MM.1S (cell line): Measurements from ENCODE around the gene HAGHL.

Experiments
- CTCF ChIP-seq: fragments of 300-600 bp; sonication (generic); IDR thresholded peaks from 2 replicates; pipeline ENCODE4 v1.5.1; 2016; ENCODE audit warnings: antibody characterized with exemption, low read length, mixed read lengths
- EZH2 ChIP-seq: fragments of 300-600 bp; sonication (generic); optimal IDR thresholded peaks from 2 replicates; pipeline ENCODE3; 2017; ENCODE audit warnings: low read depth, mild to moderate bottlenecking, antibody characterized with exemption, low read length, mixed read lengths

- TF ChIP-seq CTCF (no peak), EZH2 (no peak)
Observed at GRCh38 chr16:717450-718245, 9.3 kb upstream of the HAGHL start.
